Gastrocnemius medialis (tissue), 4 donors: Measurements from ENCODE around the gene HEATR5B.

Source experiments
- POLR2A ChIP-seq, 2 donors: fragments of 450-650 bp; IDR thresholded peaks; one replicate each; pipeline ENCODE4 v1.6.1; 2017; ENCODE audit warnings: antibody characterized with exemption in 2 of 2, mild to moderate bottlenecking in 2 of 2, moderate library complexity in 2 of 2
- TF ChIP-seq, protein P1 (sequence below), 5 experiments: fragments of 450-650 bp in 3 of 5; fragments of 200-600 bp in 2 of 5; sonication (generic) in 2 of 5; IDR thresholded peaks in 4 of 5; conservative IDR thresholded peaks in 1 of 5; 1 replicate in 4 of 5; 2 replicates in 1 of 5; pipeline ENCODE4 v1.5.1; 2016 to 2019; ENCODE audit warnings: antibody characterized with exemption in 5 of 5, mild to moderate bottlenecking in 3 of 5, moderate library complexity in 3 of 5

DNA sequence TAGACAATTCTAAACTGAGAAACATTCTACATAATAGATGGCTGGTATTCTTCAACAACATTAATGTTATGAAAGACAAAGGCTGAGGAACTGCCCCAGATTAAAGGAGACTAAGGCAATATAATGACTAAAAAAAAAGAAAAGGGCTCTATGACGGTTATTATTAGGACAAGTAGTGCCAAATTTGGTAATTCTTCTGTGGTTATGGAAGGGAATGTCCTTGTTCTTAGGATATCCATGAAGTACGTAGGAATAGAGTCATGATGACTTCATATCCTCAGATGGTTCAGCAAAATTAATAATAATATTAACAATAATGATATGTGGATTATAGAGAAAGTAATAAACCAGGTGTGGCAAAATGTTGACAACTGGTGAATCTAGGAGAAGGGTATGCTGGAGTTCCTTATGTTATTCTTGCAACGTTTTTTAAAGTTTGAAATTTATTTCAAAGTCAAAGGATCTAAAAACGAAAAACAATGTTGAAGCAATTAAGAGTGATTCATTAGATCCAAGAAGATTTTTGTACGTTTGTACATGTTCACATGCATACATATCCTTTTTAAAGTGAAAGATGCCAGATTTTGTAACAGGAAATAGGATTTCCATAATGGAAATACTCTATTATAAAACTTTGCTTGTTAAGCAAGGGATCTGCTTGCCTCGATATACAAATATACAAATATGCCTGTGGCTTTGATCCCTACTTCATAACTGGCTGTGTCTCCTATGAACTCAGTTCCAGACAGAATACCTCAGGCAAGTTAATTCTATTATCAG lies 90.1 kb downstream of the HEATR5B start:
- no peak for TF ChIP-seq POLR2A (IDR thresholded peaks at IDR 0.05)
- TF ChIP-seq, protein P1, sequence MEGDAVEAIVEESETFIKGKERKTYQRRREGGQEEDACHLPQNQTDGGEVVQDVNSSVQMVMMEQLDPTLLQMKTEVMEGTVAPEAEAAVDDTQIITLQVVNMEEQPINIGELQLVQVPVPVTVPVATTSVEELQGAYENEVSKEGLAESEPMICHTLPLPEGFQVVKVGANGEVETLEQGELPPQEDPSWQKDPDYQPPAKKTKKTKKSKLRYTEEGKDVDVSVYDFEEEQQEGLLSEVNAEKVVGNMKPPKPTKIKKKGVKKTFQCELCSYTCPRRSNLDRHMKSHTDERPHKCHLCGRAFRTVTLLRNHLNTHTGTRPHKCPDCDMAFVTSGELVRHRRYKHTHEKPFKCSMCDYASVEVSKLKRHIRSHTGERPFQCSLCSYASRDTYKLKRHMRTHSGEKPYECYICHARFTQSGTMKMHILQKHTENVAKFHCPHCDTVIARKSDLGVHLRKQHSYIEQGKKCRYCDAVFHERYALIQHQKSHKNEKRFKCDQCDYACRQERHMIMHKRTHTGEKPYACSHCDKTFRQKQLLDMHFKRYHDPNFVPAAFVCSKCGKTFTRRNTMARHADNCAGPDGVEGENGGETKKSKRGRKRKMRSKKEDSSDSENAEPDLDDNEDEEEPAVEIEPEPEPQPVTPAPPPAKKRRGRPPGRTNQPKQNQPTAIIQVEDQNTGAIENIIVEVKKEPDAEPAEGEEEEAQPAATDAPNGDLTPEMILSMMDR (IDR thresholded peaks at IDR 0.05 in 4 of 5, conservative IDR thresholded peaks at IDR 0.05 in 1 of 5), result no peak
